Mammary epithelial cell (primary cell): Measurements from ENCODE around the gene FCAR.

Experiments used
- EZH2 ChIP-seq: IDR thresholded peaks from 2 replicates; pipeline ENCODE4 v1.6.1; 2012; ENCODE audit warnings: low read length, inconsistent platforms, borderline replicate concordance
- TF ChIP-seq, protein P1 (sequence below), 2 donors: IDR thresholded peaks in 1 of 2; conservative IDR thresholded peaks in 1 of 2; 2 replicates each; pipeline ENCODE4 v1.5.1; 2011 to 2012; ENCODE audit warnings: inconsistent platforms in 2 of 2, low read length in 2 of 2, mild to moderate bottlenecking in 2 of 2, control low read depth in 1 of 2, low read depth in 1 of 2; ENCODE audit not compliant: insufficient read depth in 1 of 2; ENCODE audit errors: extremely low read depth in 1 of 2

- TF ChIP-seq, protein P1, sequence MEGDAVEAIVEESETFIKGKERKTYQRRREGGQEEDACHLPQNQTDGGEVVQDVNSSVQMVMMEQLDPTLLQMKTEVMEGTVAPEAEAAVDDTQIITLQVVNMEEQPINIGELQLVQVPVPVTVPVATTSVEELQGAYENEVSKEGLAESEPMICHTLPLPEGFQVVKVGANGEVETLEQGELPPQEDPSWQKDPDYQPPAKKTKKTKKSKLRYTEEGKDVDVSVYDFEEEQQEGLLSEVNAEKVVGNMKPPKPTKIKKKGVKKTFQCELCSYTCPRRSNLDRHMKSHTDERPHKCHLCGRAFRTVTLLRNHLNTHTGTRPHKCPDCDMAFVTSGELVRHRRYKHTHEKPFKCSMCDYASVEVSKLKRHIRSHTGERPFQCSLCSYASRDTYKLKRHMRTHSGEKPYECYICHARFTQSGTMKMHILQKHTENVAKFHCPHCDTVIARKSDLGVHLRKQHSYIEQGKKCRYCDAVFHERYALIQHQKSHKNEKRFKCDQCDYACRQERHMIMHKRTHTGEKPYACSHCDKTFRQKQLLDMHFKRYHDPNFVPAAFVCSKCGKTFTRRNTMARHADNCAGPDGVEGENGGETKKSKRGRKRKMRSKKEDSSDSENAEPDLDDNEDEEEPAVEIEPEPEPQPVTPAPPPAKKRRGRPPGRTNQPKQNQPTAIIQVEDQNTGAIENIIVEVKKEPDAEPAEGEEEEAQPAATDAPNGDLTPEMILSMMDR (conservative IDR thresholded peaks at IDR 0.05 in 1 of 2, IDR thresholded peaks at IDR 0.05 in 1 of 2; ENCODE audit: extremely low read depth in 1 of 2, insufficient read depth in 1 of 2, low read depth in 1 of 2, low read length in 2 of 2) = no peak
- no peak for TF ChIP-seq EZH2
Measured at GRCh38 chr19:54871696-54872095, 2.3 kb upstream of the FCAR start.
